Epithelial cell of proximal tubule (primary cell): ENCODE measurements around the gene P2RX3. TPM values are rescaled to one million over a fixed set of nuclear protein-coding genes. Genes with fewer than 3 reads are reported as not detected.

ENCODE experiments used
- DNase-seq: peaks from one replicate; pipeline ENCODE4 v3.0.0-alpha.2; 2011; ENCODE audit warnings: low read depth
- H3K4me3 ChIP-seq: 2 replicates; pipeline ENCODE4 v1.5.1; 2011; ENCODE audit warnings: low read depth, mild to moderate bottlenecking, low read length
- CTCF ChIP-seq: conservative IDR thresholded peaks from 2 replicates; pipeline ENCODE4 v1.5.1; 2012; ENCODE audit warnings: low read depth, mild to moderate bottlenecking, low read length
- total RNA-seq: library from RNA; depleted of rRNA; stranded (reverse); fragments of >200 nt; gene quantifications from 2 replicates; pipeline ENCODE4 v1.2.3, GENCODE V29; 2015

P2RX3 gene
- total RNA-seq, 1 donor from 2014 or later, result not detected

- no peak overlapping the region for H3K4me3 ChIP-seq
- no peak for TF ChIP-seq CTCF
- no peak for DNase-seq
These were observed 67.2 kb downstream of the P2RX3 start for GRCh38 chr11:57405271-57405860.

- TF ChIP-seq CTCF, result no peak
- DNase-seq, result peak; percentile 68
- H3K4me3 ChIP-seq, result no peak overlapping the region
These were observed 68.3 kb downstream of the P2RX3 start for GRCh38 chr11:57406337-57406904.

- no peak overlapping the region for H3K4me3 ChIP-seq
- DNase-seq, result no peak
- TF ChIP-seq CTCF, result no peak
These were observed 69.1 kb downstream of the P2RX3 start for GRCh38 chr11:57407010-57407920.

GRCh38 chr11:57407941-57408475 is 69.9 kb downstream of the P2RX3 start:
- no peak for DNase-seq
- no peak for TF ChIP-seq CTCF
- no peak overlapping the region for H3K4me3 ChIP-seq

GRCh38 chr11:57408771-57409170 is 70.6 kb downstream of the P2RX3 start:
- TF ChIP-seq CTCF, result no peak
- no peak overlapping the region for H3K4me3 ChIP-seq
- no peak for DNase-seq

- no peak for TF ChIP-seq CTCF
- no peak overlapping the region for H3K4me3 ChIP-seq
- no peak for DNase-seq
These were observed 71.4 kb downstream of the P2RX3 start for GRCh38 chr11:57409321-57410100.
